ENCODE results near the gene ZFAND5. TPM values are rescaled to one million over a fixed set of nuclear protein-coding genes. Genes with fewer than 3 reads are reported as not detected.

The ZFAND5 gene
- total RNA-seq, 3 donors from 2014 or later: 268 to 516 (median 423) TPM

DNA sequence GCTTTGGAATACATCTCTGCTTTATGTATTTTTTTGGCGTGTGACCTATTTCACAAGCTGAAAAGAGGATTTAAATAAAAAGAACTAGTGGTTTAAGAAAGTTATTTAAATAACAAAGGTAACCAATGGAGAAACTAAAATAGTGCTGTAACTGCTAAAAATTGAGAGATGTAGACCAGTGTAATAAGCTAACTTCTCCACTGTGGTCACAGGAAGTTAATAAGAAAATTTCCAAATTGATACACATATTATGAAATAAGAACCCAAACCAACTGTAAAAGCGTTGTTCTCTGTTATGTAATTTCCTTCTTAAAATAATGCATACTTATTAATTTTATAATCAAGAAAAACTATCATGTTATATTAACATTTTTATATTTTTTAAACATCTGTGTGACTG lies 29.1 kb upstream of the ZFAND5 start:
- no peak for DNase-seq (ENCODE audit: low spot score in 2 of 2)
- TF ChIP-seq, protein P1, sequence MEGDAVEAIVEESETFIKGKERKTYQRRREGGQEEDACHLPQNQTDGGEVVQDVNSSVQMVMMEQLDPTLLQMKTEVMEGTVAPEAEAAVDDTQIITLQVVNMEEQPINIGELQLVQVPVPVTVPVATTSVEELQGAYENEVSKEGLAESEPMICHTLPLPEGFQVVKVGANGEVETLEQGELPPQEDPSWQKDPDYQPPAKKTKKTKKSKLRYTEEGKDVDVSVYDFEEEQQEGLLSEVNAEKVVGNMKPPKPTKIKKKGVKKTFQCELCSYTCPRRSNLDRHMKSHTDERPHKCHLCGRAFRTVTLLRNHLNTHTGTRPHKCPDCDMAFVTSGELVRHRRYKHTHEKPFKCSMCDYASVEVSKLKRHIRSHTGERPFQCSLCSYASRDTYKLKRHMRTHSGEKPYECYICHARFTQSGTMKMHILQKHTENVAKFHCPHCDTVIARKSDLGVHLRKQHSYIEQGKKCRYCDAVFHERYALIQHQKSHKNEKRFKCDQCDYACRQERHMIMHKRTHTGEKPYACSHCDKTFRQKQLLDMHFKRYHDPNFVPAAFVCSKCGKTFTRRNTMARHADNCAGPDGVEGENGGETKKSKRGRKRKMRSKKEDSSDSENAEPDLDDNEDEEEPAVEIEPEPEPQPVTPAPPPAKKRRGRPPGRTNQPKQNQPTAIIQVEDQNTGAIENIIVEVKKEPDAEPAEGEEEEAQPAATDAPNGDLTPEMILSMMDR (IDR thresholded peaks at IDR 0.05): no peak
- no peak for TF ChIP-seq POLR2A (IDR thresholded peaks at IDR 0.05)
- TF ChIP-seq POLR2AphosphoS5 (IDR thresholded peaks at IDR 0.05): no peak
- Histone ChIP-seq H3K27me3 (no peaks in the 10 kb centered on the region), H3K36me3 (no peaks in the 10 kb centered on the region), H3K4me3 (no peak overlapping the region), H3K27ac (no peak overlapping the region), H3K4me1 (no peaks in the 10 kb centered on the region), H3K9me3 (no peaks in the 10 kb centered on the region)
- intact Hi-C loops (cut with DNase I; ENCODE audit: low total_unique reads): no loop called here

DNA sequence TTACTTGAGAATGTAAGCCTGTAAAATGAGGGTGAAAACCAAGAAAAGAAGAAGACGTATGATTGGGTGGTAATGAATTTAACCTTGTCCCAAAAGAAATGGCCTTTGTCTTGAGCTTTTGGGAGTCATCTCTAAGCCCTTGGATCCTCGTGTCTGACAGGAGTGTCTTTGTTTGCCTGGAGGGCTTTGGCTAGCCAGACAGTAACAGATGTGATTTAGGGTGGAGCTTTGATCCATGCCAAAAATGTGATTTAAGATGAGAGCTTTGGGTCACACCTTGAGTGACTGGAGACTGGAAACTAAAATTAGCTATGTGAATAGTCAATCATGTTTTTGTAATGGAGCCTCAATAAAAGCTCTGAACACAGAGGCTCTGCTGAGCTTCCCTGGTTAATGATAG lies 25.9 kb upstream of the ZFAND5 start:
- Histone ChIP-seq H3K36me3 (no peaks in the 10 kb centered on the region), H3K27me3 (no peaks in the 10 kb centered on the region), H3K9me3 (no peaks in the 10 kb centered on the region), H3K4me3 (no peak overlapping the region), H3K27ac (no peak overlapping the region), H3K4me1 (no peaks in the 10 kb centered on the region)
- intact Hi-C loops (cut with DNase I; ENCODE audit: low total_unique reads): no loop called here
- no peak for DNase-seq (ENCODE audit: low spot score in 2 of 2)
- TF ChIP-seq POLR2AphosphoS5 (IDR thresholded peaks at IDR 0.05): no peak
- TF ChIP-seq, protein P1 (IDR thresholded peaks at IDR 0.05): no peak
- no peak for TF ChIP-seq POLR2A (IDR thresholded peaks at IDR 0.05)

DNA sequence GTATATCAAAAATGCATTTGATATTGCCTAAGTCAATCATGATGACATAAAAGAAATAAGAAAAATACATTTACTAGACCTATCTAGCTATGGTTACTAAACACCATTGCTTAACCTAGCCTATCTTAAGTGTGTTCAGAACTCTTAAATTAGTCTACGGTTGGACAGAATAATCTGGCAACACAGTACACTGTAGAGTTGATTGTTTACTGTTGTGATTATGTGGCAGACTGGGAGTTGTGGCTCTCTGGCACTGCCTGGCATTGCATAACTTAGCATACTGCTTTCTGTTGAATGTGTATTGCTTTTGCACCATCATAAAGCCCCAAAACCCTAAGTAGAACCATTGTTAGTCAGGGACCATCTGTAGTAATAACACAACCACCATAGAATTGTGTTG lies 21.2 kb upstream of the ZFAND5 start:
- Histone ChIP-seq H3K36me3 (no peaks in the 10 kb centered on the region), H3K9me3 (no peaks in the 10 kb centered on the region), H3K27ac (no peak overlapping the region), H3K4me3 (no peak overlapping the region), H3K27me3 (no peaks in the 10 kb centered on the region), H3K4me1 (no peaks in the 10 kb centered on the region)
- intact Hi-C loops (cut with DNase I; ENCODE audit: low total_unique reads): no loop called here
- TF ChIP-seq POLR2AphosphoS5 (IDR thresholded peaks at IDR 0.05) (no peak), POLR2A (IDR thresholded peaks at IDR 0.05) (no peak)
- TF ChIP-seq, protein P1 (IDR thresholded peaks at IDR 0.05): no peak
- no peak for DNase-seq (ENCODE audit: low spot score in 2 of 2)

DNA sequence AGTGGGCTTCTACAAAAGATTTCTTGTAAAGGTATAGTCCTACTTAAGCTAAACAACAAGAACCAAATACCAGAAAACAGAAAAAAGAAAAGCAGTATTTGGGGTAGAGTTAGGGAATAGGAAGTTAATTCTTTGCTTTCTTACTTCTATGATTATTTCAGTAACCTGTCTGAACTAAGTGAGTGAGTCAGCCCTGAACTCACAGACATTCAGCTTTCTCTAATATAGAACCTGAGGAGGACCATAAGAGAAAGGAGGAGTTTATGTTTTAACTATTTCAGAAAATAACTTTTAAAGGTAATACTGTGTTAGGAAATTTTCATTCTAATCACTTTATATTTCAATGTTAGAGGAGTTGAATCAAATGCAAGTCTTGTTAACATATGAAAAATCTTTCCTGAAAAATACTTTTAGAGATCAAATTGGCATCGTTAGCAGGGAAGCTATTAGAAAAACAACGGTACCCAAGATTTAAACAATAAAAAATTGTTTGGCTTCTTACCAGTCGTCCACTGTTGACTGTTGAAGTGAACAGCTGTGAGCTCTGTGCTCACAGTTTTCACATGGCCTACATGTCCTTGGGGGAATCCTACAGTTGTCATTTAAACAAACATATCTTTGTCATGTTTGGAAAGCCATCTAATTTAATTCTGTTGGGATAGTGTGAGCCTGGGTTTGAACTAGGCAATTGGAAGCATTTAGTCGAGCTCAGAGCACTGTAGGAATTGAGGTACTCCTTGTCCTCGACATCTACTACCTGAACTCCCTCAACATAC lies 19.9 kb upstream of the ZFAND5 start:
- H3K4me3 ChIP-seq: no peak overlapping the region
- no peak overlapping the region for H3K27ac ChIP-seq
- H3K27me3 ChIP-seq: no peaks in the 10 kb centered on the region
- intact Hi-C loops (cut with DNase I; ENCODE audit: low total_unique reads): no loop called here
- H3K4me1 ChIP-seq: no peaks in the 10 kb centered on the region
- H3K9me3 ChIP-seq: no peaks in the 10 kb centered on the region
- no peaks in the 10 kb centered on the region for H3K36me3 ChIP-seq
- TF ChIP-seq, protein P1 (IDR thresholded peaks at IDR 0.05): no peak
- TF ChIP-seq POLR2AphosphoS5 (IDR thresholded peaks at IDR 0.05) (no peak), POLR2A (IDR thresholded peaks at IDR 0.05) (no peak)
- no peak for DNase-seq (ENCODE audit: low spot score in 2 of 2)

DNA sequence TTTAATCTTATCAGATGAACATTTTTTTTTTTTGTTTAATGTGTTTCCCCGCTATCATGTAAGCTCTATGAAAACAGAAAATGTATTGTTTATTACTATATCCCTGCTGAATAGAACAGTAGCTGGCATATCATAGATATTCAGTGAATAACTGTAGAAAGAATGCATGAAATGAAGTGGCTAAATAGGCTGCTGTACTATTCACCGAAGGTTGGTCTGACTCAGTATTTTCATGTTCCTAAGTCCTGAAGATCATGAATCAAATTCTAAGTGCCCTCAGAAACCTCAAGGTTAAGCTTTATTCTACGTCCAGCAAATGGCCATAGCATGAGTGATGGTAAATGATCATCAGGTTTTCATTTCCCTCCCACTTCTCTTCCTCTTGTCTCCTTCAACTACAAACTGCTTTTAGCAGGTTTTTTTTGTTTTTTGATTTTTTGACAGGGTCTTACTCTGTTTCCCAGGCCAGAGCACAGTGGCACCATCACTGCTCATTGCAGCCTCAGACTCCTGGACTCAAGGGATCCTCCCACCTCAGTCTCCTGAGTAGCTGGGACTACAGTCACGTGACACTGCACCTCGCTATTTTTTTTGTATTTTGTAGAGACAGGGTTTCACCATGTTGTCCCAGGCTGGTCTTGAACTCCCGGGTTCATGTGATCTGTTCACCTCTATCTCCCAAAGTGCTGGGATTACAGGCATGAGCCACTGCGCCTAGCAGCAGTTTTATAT lies 19.1 kb upstream of the ZFAND5 start:
- DNase-seq (ENCODE audit: low spot score in 2 of 2): no peak
- no peaks in the 10 kb centered on the region for H3K27me3 ChIP-seq
- intact Hi-C loops (cut with DNase I; ENCODE audit: low total_unique reads): no loop called here
- no peak overlapping the region for H3K27ac ChIP-seq
- no peak overlapping the region for H3K4me3 ChIP-seq
- no peaks in the 10 kb centered on the region for H3K9me3 ChIP-seq
- H3K4me1 ChIP-seq: no peaks in the 10 kb centered on the region
- H3K36me3 ChIP-seq: no peaks in the 10 kb centered on the region
- no peak for TF ChIP-seq POLR2A (IDR thresholded peaks at IDR 0.05)
- no peak for TF ChIP-seq POLR2AphosphoS5 (IDR thresholded peaks at IDR 0.05)
- TF ChIP-seq, protein P1 (IDR thresholded peaks at IDR 0.05): no peak
